T-helper 2 cell (primary cell): Measurements from ENCODE around the gene PLA2G2D.

Experiments
- DNase-seq, 5 experiments: peaks; one replicate each; pipeline versions ENCODE4 v3.0.0 to v3.0.0-alpha.2; 2012 to 2022

PLA2G2D gene

GRCh38 chr1:20112279-20113000 is 6.9 kb downstream of the PLA2G2D start:
- DNase-seq: no peak

GRCh38 chr1:20111452-20111851 is 7.9 kb downstream of the PLA2G2D start:
- DNase-seq: no peak

GRCh38 chr1:20110679-20111078 is 8.7 kb downstream of the PLA2G2D start:
- no peak for DNase-seq

GRCh38 chr1:20109223-20109856 is 10.0 kb downstream of the PLA2G2D start:
- DNase-seq: no peak

- no peak for DNase-seq
Measured at GRCh38 chr1:20108366-20109123, 10.8 kb downstream of the PLA2G2D start.

GRCh38 chr1:20107796-20108195 is 11.5 kb downstream of the PLA2G2D start:
- DNase-seq: no peak

GRCh38 chr1:20107351-20107750 is 12.0 kb downstream of the PLA2G2D start:
- DNase-seq: no peak

- no peak for DNase-seq
Measured at GRCh38 chr1:20105856-20106255, 13.5 kb downstream of the PLA2G2D start.

GRCh38 chr1:20102875-20103274 is 16.5 kb downstream of the PLA2G2D start:
- no peak for DNase-seq

- DNase-seq: peak in 1 of 5 experiments; percentile 13
Measured at GRCh38 chr1:20100632-20101355, 18.5 kb downstream of the PLA2G2D start.

- no peak for DNase-seq
Measured at GRCh38 chr1:20099533-20099932, 19.8 kb downstream of the PLA2G2D start.

- no peak for DNase-seq
Measured at GRCh38 chr1:20096840-20097447, 22.4 kb downstream of the PLA2G2D start.

- DNase-seq: no peak
Measured at GRCh38 chr1:20095564-20096434, 23.5 kb downstream of the PLA2G2D start.

- DNase-seq: no peak
Measured at GRCh38 chr1:20093940-20094391, 25.4 kb downstream of the PLA2G2D start.

- no peak for DNase-seq
Measured at GRCh38 chr1:20093303-20093702, 26.0 kb downstream of the PLA2G2D start.

- no peak for DNase-seq
Measured at GRCh38 chr1:20090641-20091040, 28.7 kb downstream of the PLA2G2D start.

GRCh38 chr1:20090119-20090518 is 29.2 kb downstream of the PLA2G2D start:
- no peak for DNase-seq

- no peak for DNase-seq
Measured at GRCh38 chr1:20089328-20090077, 29.8 kb downstream of the PLA2G2D start.

- no peak for DNase-seq
Measured at GRCh38 chr1:20087668-20088067, 31.7 kb downstream of the PLA2G2D start.

GRCh38 chr1:20086800-20087199 is 32.5 kb downstream of the PLA2G2D start:
- no peak for DNase-seq
